GM19397 (cell line): ENCODE data around the gene OR52H1.
"Not testable (repeated sequence)": the region's sequence is repeated elsewhere in the genome, so short reads cannot be mapped to it uniquely, and the experiment has no call there.

Source experiments
- ATAC-seq: cut with Tn5 transposase; IDR thresholded peaks from one replicate; pipeline ENCODE4 v1.9.1; 2021; ENCODE audit warnings: mild to moderate bottlenecking, moderate library complexity; ENCODE audit not compliant: unreplicated experiment

Gene OR52H1

GRCh38 chr11:5548440-5548839 is at the start of gene OR52H1:
TSS of gene OR52H1 (minus strand) at chr11:5548540. CDS start at chr11:5545505, 3,035 bp downstream.
- peak; percentile 6 for ATAC-seq

- no peak for ATAC-seq
Observed at GRCh38 chr11:5597953-5598352, 49.6 kb upstream of the OR52H1 start.

GRCh38 chr11:5596607-5597201 is 48.4 kb upstream of the OR52H1 start, which contains the start of gene TRIM6:
TSS of gene TRIM6 (plus strand) at chr11:5596637. CDS start at chr11:5596898, 261 bp downstream.
- ATAC-seq: peak; percentile 39

- ATAC-seq: no peak
Observed at GRCh38 chr11:5593146-5593545, 44.8 kb upstream of the OR52H1 start.

- ATAC-seq: no peak
Observed at GRCh38 chr11:5592615-5593014, 44.3 kb upstream of the OR52H1 start.

GRCh38 chr11:5591613-5592012 is 43.3 kb upstream of the OR52H1 start:
- no peak for ATAC-seq

- ATAC-seq: not testable (repeated sequence)
Observed at GRCh38 chr11:5589906-5590305, 41.6 kb upstream of the OR52H1 start.

GRCh38 chr11:5584458-5584857 is 36.1 kb upstream of the OR52H1 start:
- ATAC-seq: not testable (repeated sequence)

- ATAC-seq: no peak
Observed at GRCh38 chr11:5581014-5581413, 32.7 kb upstream of the OR52H1 start.

GRCh38 chr11:5580577-5580976 is 32.2 kb upstream of the OR52H1 start, which contains the start of gene OR52B6:
TSS of gene OR52B6 (plus strand) at chr11:5580877. CDS start at chr11:5580877, 0 bp downstream.
- ATAC-seq: no peak

GRCh38 chr11:5577101-5577500 is 28.8 kb upstream of the OR52H1 start:
- no peak for ATAC-seq

GRCh38 chr11:5575152-5575551 is 26.8 kb upstream of the OR52H1 start:
- no peak for ATAC-seq

- no peak for ATAC-seq
Observed at GRCh38 chr11:5574654-5575053, 26.3 kb upstream of the OR52H1 start.

- ATAC-seq: no peak
Observed at GRCh38 chr11:5564259-5565019, 16.1 kb upstream of the OR52H1 start.

- no peak for ATAC-seq
Observed at GRCh38 chr11:5557751-5558150, 9.4 kb upstream of the OR52H1 start.

- no peak for ATAC-seq
Observed at GRCh38 chr11:5556596-5557188, 8.4 kb upstream of the OR52H1 start.

GRCh38 chr11:5553343-5553742 is 5.0 kb upstream of the OR52H1 start:
- no peak for ATAC-seq

GRCh38 chr11:5550440-5551095 is 2.2 kb upstream of the OR52H1 start:
- no peak for ATAC-seq

- peak; percentile 70 for ATAC-seq
Observed at GRCh38 chr11:5547982-5548381, 358 bp downstream of the OR52H1 start.

GRCh38 chr11:5546457-5546856 is 1.9 kb downstream of the OR52H1 start:
- no peak for ATAC-seq

- no peak for ATAC-seq
Observed at GRCh38 chr11:5541427-5541826, 6.9 kb downstream of the OR52H1 start.
